Heart left ventricle (tissue), 13 donors: ENCODE results near the gene PIK3AP1.

Experiments
- POLR2A ChIP-seq, 2 donors: fragments of 450-650 bp; IDR thresholded peaks; one replicate each; pipeline ENCODE4 v1.6.1; 2017; ENCODE audit warnings: antibody characterized with exemption in 2 of 2, mild to moderate bottlenecking in 2 of 2, moderate library complexity in 2 of 2
- TF ChIP-seq, protein P1 (sequence below), 12 donors: fragments of 200-600 bp; sonication (generic) in 4 of 12; IDR thresholded peaks; one replicate each; pipeline versions ENCODE4 v1.5.0 to v1.8.0; 2018 to 2022; ENCODE audit warnings: antibody characterized with exemption in 12 of 12, mild to moderate bottlenecking in 5 of 12
- donor health status: ischemic (EF 13 %, LVEDD 7.1; RV severe dilation, severe dysfunction).
- donor health status: DM: no; HTN: yes; CAD: no.
- donor health status: DM: no; HTN: no; CAD: no.
- donor health status: ischemic (EF 25% LVEDD 6.9; RV normal size, moderate dysfunction).
- donor health status: ischemic (EF 25% LVEDD 5.7; RV mildly dilated, moderate dysfunction).
- donor health status: ischemic (EF 35%, LVEDD 5.7; RV mildly dilated, moderate dysfunction).
- donor health status: nonischemic (EF 11% LVEDD 7.7; RV severe dilation, severe dysfunction).
- donor health status: DM: yes; HTN: yes; CAD: no.
- donor health status: PGD.
- donor health status: ischemic (EF 29% LVEDD 5.4; RV normal size, mild dysfunction).
- donor health status: nonischemic (EF 23%, LVEDD 6.1; RV moderate dilation, normal function).

- TF ChIP-seq, protein P1, sequence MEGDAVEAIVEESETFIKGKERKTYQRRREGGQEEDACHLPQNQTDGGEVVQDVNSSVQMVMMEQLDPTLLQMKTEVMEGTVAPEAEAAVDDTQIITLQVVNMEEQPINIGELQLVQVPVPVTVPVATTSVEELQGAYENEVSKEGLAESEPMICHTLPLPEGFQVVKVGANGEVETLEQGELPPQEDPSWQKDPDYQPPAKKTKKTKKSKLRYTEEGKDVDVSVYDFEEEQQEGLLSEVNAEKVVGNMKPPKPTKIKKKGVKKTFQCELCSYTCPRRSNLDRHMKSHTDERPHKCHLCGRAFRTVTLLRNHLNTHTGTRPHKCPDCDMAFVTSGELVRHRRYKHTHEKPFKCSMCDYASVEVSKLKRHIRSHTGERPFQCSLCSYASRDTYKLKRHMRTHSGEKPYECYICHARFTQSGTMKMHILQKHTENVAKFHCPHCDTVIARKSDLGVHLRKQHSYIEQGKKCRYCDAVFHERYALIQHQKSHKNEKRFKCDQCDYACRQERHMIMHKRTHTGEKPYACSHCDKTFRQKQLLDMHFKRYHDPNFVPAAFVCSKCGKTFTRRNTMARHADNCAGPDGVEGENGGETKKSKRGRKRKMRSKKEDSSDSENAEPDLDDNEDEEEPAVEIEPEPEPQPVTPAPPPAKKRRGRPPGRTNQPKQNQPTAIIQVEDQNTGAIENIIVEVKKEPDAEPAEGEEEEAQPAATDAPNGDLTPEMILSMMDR (IDR thresholded peaks at IDR 0.05): no peak
- no peak for TF ChIP-seq POLR2A (IDR thresholded peaks at IDR 0.05)
Observed at GRCh38 chr10:96718304-96718990, 1.9 kb downstream of the PIK3AP1 start.
